Measurements from ENCODE around the gene PLAU. TPM values are rescaled to one million over a fixed set of nuclear protein-coding genes. Genes with fewer than 3 reads are reported as not detected.
"Not testable (repeated sequence)": the region's sequence is repeated elsewhere in the genome, so short reads cannot be mapped to it uniquely, and the experiment has no call there.

Gene PLAU
- polyA plus RNA-seq, 4 donors, result 1.3 to 21.5 (median 6.4) TPM

GRCh38 chr10:73916761-73917470, 6.0 kb downstream of the PLAU start:
- DNase-seq (peak; percentile 80 to 81), FAIRE-seq (no peak)
- H3K27ac ChIP-seq (ENCODE audit: low read depth in 1 of 3, low read length in 2 of 3), result peak overlapping the region in 2 of 3 donors; percentile 49 to 62
- H3K27me3 ChIP-seq (ENCODE audit: control insufficient read depth in 3 of 3, insufficient read depth in 3 of 3, low read length in 3 of 3), result peaks cover 0 to 1% (median 0%) of the 10 kb centered on the region in 3 donors
- H3K4me1 ChIP-seq (ENCODE audit: control insufficient read depth in 3 of 3, insufficient read depth in 2 of 3, low read depth in 1 of 3, low read length in 2 of 3), result peaks cover 0 to 41% (median 3%) of the 10 kb centered on the region in 3 donors
- no peaks in the 10 kb centered on the region for H3K9me3 ChIP-seq (ENCODE audit: control insufficient read depth in 2 of 2, insufficient read depth in 1 of 2, low read depth in 1 of 2, low read length in 1 of 2)
- H3K4me3 ChIP-seq (ENCODE audit: low read depth in 1 of 3, low read length in 3 of 3), result no peak overlapping the region
- 35 to 42% (median 40%) methylated on average over 5 of the region's 5 CpGs for WGBS, 3 donors
- H3K36me3 ChIP-seq (ENCODE audit: control insufficient read depth in 3 of 3, insufficient read depth in 2 of 3, low read depth in 1 of 3, low read length in 3 of 3), result peaks cover 0 to 45% (median 2%) of the 10 kb centered on the region in 3 donors

GRCh38 chr10:73917566-73918305, 6.8 kb downstream of the PLAU start:
- peaks cover 0 to 41% (median 2%) of the 10 kb centered on the region in 3 donors for H3K36me3 ChIP-seq (ENCODE audit: control insufficient read depth in 3 of 3, insufficient read depth in 2 of 3, low read depth in 1 of 3, low read length in 3 of 3)
- no peaks in the 10 kb centered on the region for H3K27me3 ChIP-seq (ENCODE audit: control insufficient read depth in 3 of 3, insufficient read depth in 3 of 3, low read length in 3 of 3)
- peak overlapping the region in 2 of 3 donors; percentile 37 to 49 for H3K27ac ChIP-seq (ENCODE audit: low read depth in 1 of 3, low read length in 2 of 3)
- DNase-seq, result no peak
- peaks cover 0 to 36% (median 3%) of the 10 kb centered on the region in 3 donors for H3K4me1 ChIP-seq (ENCODE audit: control insufficient read depth in 3 of 3, insufficient read depth in 2 of 3, low read depth in 1 of 3, low read length in 2 of 3)
- H3K9me3 ChIP-seq (ENCODE audit: control insufficient read depth in 2 of 2, insufficient read depth in 1 of 2, low read depth in 1 of 2, low read length in 1 of 2), result no peaks in the 10 kb centered on the region
- no peak overlapping the region for H3K4me3 ChIP-seq (ENCODE audit: low read depth in 1 of 3, low read length in 3 of 3)
- no peak for FAIRE-seq
- 94 to 98% (median 96%) methylated on average over 3 of the region's 3 CpGs for WGBS, 3 donors

GRCh38 chr10:73919481-73919880, 8.5 kb downstream of the PLAU start:
- H3K4me1 ChIP-seq (ENCODE audit: control insufficient read depth in 3 of 3, insufficient read depth in 2 of 3, low read depth in 1 of 3, low read length in 2 of 3), result peaks cover 0 to 21% (median 3%) of the 10 kb centered on the region in 3 donors
- WGBS, 3 donors, result 86 to 95% (median 90%) methylated on average over 8 of the region's 8 CpGs
- H3K27ac ChIP-seq (ENCODE audit: low read depth in 1 of 3, low read length in 2 of 3), result peak overlapping the region in 1 of 3 donors; percentile 82
- FAIRE-seq; H3K27me3 ChIP-seq (ENCODE audit: control insufficient read depth in 3 of 3, insufficient read depth in 3 of 3, low read length in 3 of 3); DNase-seq; H3K9me3 ChIP-seq (ENCODE audit: control insufficient read depth in 2 of 2, insufficient read depth in 1 of 2, low read depth in 1 of 2, low read length in 1 of 2); H3K4me3 ChIP-seq (ENCODE audit: low read depth in 1 of 3, low read length in 3 of 3): not testable (repeated sequence)
- peaks cover 0 to 24% (median 2%) of the 10 kb centered on the region in 3 donors for H3K36me3 ChIP-seq (ENCODE audit: control insufficient read depth in 3 of 3, insufficient read depth in 2 of 3, low read depth in 1 of 3, low read length in 3 of 3)

- DNase-seq (no peak), FAIRE-seq (no peak)
- Histone ChIP-seq H3K4me1 (ENCODE audit: control insufficient read depth in 3 of 3, insufficient read depth in 2 of 3, low read depth in 1 of 3, low read length in 2 of 3) (peaks cover 0 to 15% (median 3%) of the 10 kb centered on the region in 3 donors), H3K27ac (ENCODE audit: low read depth in 1 of 3, low read length in 2 of 3) (peak overlapping the region in 1 of 3 donors; percentile 82), H3K27me3 (ENCODE audit: control insufficient read depth in 3 of 3, insufficient read depth in 3 of 3, low read length in 3 of 3) (no peaks in the 10 kb centered on the region), H3K4me3 (ENCODE audit: low read depth in 1 of 3, low read length in 3 of 3) (no peak overlapping the region), H3K36me3 (ENCODE audit: control insufficient read depth in 3 of 3, insufficient read depth in 2 of 3, low read depth in 1 of 3, low read length in 3 of 3) (peaks cover 0 to 18% (median 2%) of the 10 kb centered on the region in 3 donors), H3K9me3 (ENCODE audit: control insufficient read depth in 2 of 2, insufficient read depth in 1 of 2, low read depth in 1 of 2, low read length in 1 of 2) (no peaks in the 10 kb centered on the region)
- 35 to 65% (median 55%) methylated on average over 4 of the region's 4 CpGs for WGBS, 3 donors
Observed at GRCh38 chr10:73920089-73920488, 9.2 kb downstream of the PLAU start.

GRCh38 chr10:73922007-73922863, 11.3 kb downstream of the PLAU start:
- Histone ChIP-seq H3K9me3 (ENCODE audit: control insufficient read depth in 2 of 2, insufficient read depth in 1 of 2, low read depth in 1 of 2, low read length in 1 of 2) (no peaks in the 10 kb centered on the region), H3K36me3 (ENCODE audit: control insufficient read depth in 3 of 3, insufficient read depth in 2 of 3, low read depth in 1 of 3, low read length in 3 of 3) (no peaks in the 10 kb centered on the region), H3K27ac (ENCODE audit: low read depth in 1 of 3, low read length in 2 of 3) (no peak overlapping the region), H3K4me3 (ENCODE audit: low read depth in 1 of 3, low read length in 3 of 3) (no peak overlapping the region), H3K4me1 (ENCODE audit: control insufficient read depth in 3 of 3, insufficient read depth in 2 of 3, low read depth in 1 of 3, low read length in 2 of 3) (peaks cover 0 to 3% (median 0%) of the 10 kb centered on the region in 3 donors), H3K27me3 (ENCODE audit: control insufficient read depth in 3 of 3, insufficient read depth in 3 of 3, low read length in 3 of 3) (no peaks in the 10 kb centered on the region)
- FAIRE-seq, result no peak
- DNase-seq, result no peak
- WGBS, 3 donors, result 80 to 89% (median 81%) methylated on average over 6 of the region's 6 CpGs

GRCh38 chr10:73922864-73923133, 11.9 kb downstream of the PLAU start:
- no peak overlapping the region for H3K4me3 ChIP-seq (ENCODE audit: low read depth in 1 of 3, low read length in 3 of 3)
- H3K36me3 ChIP-seq (ENCODE audit: control insufficient read depth in 3 of 3, insufficient read depth in 2 of 3, low read depth in 1 of 3, low read length in 3 of 3), result no peaks in the 10 kb centered on the region
- no peaks in the 10 kb centered on the region for H3K9me3 ChIP-seq (ENCODE audit: control insufficient read depth in 2 of 2, insufficient read depth in 1 of 2, low read depth in 1 of 2, low read length in 1 of 2)
- DNase-seq (no peak), FAIRE-seq (no peak)
- H3K4me1 ChIP-seq (ENCODE audit: control insufficient read depth in 3 of 3, insufficient read depth in 2 of 3, low read depth in 1 of 3, low read length in 2 of 3), result no peaks in the 10 kb centered on the region
- H3K27me3 ChIP-seq (ENCODE audit: control insufficient read depth in 3 of 3, insufficient read depth in 3 of 3, low read length in 3 of 3), result no peaks in the 10 kb centered on the region
- H3K27ac ChIP-seq (ENCODE audit: low read depth in 1 of 3, low read length in 2 of 3), result no peak overlapping the region
- WGBS, 3 donors, result 79 to 92% (median 90%) methylated on average over 2 of the region's 2 CpGs

GRCh38 chr10:73923935-73924598, 13.1 kb downstream of the PLAU start:
- no peak for FAIRE-seq
- WGBS, 3 donors, result 54 to 89% (median 73%) methylated on average over 4 of the region's 4 CpGs

GRCh38 chr10:73924935-73925334, 14.0 kb downstream of the PLAU start:
- no peaks in the 10 kb centered on the region for H3K4me1 ChIP-seq (ENCODE audit: control insufficient read depth in 3 of 3, insufficient read depth in 2 of 3, low read depth in 1 of 3, low read length in 2 of 3)
- no peak overlapping the region for H3K4me3 ChIP-seq (ENCODE audit: low read depth in 1 of 3, low read length in 3 of 3)
- no peaks in the 10 kb centered on the region for H3K27me3 ChIP-seq (ENCODE audit: control insufficient read depth in 3 of 3, insufficient read depth in 3 of 3, low read length in 3 of 3)
- no peaks in the 10 kb centered on the region for H3K36me3 ChIP-seq (ENCODE audit: control insufficient read depth in 3 of 3, insufficient read depth in 2 of 3, low read depth in 1 of 3, low read length in 3 of 3)
- DNase-seq (no peak), FAIRE-seq (no peak)
- no peak overlapping the region for H3K27ac ChIP-seq (ENCODE audit: low read depth in 1 of 3, low read length in 2 of 3)
- 55 to 100% (median 100%) methylated on average over 1 of the region's 1 CpG for WGBS, 3 donors
- H3K9me3 ChIP-seq (ENCODE audit: control insufficient read depth in 2 of 2, insufficient read depth in 1 of 2, low read depth in 1 of 2, low read length in 1 of 2), result no peaks in the 10 kb centered on the region

More at GRCh38 chr10:73923935-73924598, 13.1 kb downstream of the PLAU start:
- DNase-seq, result no peak
- no peaks in the 10 kb centered on the region for H3K4me1 ChIP-seq (ENCODE audit: control insufficient read depth in 3 of 3, insufficient read depth in 2 of 3, low read depth in 1 of 3, low read length in 2 of 3)
- no peaks in the 10 kb centered on the region for H3K9me3 ChIP-seq (ENCODE audit: control insufficient read depth in 2 of 2, insufficient read depth in 1 of 2, low read depth in 1 of 2, low read length in 1 of 2)
- H3K36me3 ChIP-seq (ENCODE audit: control insufficient read depth in 3 of 3, insufficient read depth in 2 of 3, low read depth in 1 of 3, low read length in 3 of 3), result no peaks in the 10 kb centered on the region
- no peak overlapping the region for H3K4me3 ChIP-seq (ENCODE audit: low read depth in 1 of 3, low read length in 3 of 3)
- no peaks in the 10 kb centered on the region for H3K27me3 ChIP-seq (ENCODE audit: control insufficient read depth in 3 of 3, insufficient read depth in 3 of 3, low read length in 3 of 3)
- H3K27ac ChIP-seq (ENCODE audit: low read depth in 1 of 3, low read length in 2 of 3), result no peak overlapping the region
